Mesenteric fat pad (tissue), 1 donor: ENCODE data around the gene CAMSAP3. TPM values are rescaled to one million over a fixed set of nuclear protein-coding genes. Genes with fewer than 3 reads are reported as not detected.

ENCODE experiments used
- DNase-seq: peaks from one replicate; pipeline ENCODE4 v3.0.0-alpha.2; 2020; ENCODE audit warnings: low spot score
- total RNA-seq: library from RNA; stranded (reverse); fragmentation: NEBNext Ultra II Directional; extraction: Animal tissue kit (Norgen Biotek cat#: 25700); gene quantifications from one replicate; pipeline ENCODE4 v1.2.1, GENCODE V29; 2021
- donor health status: DM: yes; HTN: yes; CAD: no.

Gene CAMSAP3
- total RNA-seq, 1 donor from 2014 or later, result 0.32 TPM

- DNase-seq, result no peak
Observed at GRCh38 chr19:7610491-7611240, 15.0 kb downstream of the CAMSAP3 start.

- DNase-seq, result no peak
Observed at GRCh38 chr19:7611541-7612279, 16.0 kb downstream of the CAMSAP3 start.

GRCh38 chr19:7612282-7613274, 16.9 kb downstream of the CAMSAP3 start:
- no peak for DNase-seq

DNA sequence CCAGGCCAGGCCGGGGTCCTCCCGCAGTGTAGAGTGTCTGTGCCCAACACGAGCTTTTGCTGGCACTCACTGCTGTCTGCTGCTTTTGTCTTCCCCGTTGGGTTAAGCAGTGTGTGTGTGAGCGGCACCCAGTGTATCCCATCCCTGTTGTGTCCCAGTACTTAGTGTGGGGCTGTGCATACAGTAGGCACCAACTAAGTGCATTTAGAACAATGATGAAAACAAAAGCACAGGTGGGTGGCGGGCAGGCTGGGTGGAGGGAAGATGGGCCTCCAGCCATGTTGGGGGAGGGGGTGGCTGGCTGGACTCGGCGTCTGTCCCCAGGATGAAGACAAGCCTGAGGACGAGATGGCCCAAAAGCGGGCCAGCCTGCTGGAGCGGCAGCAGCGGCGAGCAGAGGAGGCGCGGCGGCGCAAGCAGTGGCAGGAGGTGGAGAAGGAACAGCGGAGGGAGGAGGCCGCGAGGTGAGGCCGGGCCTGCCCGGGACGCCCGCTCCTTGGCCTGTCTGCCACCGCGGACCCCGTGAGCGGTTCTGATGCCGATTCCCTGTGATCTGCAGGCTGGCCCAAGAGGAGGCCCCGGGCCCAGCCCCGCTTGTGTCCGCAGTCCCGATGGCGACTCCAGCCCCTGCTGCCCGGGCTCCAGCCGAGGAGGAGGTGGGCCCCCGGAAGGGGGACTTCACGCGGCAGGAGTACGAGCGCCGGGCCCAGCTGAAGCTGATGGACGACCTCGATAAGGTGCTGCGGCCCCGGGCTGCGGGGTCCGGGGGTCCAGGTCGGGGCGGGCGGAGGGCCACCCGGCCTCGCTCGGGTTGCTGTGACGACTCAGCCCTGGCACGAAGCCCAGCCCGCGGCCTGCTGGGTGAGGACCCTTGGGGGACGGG, 19.4 kb downstream of the CAMSAP3 start:
- DNase-seq, result no peak

DNA sequence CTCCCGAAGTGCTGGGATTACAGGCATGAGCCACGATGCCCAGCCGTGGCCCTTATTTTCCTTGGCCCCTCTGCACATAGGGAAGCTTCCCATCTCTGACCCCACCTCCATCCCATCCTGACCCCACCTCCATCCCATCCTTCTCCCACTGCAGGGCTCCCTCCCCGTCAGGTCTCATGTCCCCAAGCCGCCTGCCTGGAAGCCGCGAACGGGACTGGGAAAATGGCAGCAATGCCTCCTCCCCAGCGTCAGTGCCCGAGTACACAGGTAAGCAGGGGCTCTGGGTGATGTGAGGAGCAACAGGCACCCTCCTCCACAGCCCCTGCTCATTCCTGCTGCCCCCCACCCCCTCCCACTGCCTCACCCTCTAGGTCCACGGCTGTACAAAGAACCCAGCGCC, 21.5 kb downstream of the CAMSAP3 start:
- no peak for DNase-seq

GRCh38 chr19:7617735-7618134, 22.1 kb downstream of the CAMSAP3 start:
- DNase-seq, result no peak

GRCh38 chr19:7618348-7618747, 22.7 kb downstream of the CAMSAP3 start:
- no peak for DNase-seq

DNA sequence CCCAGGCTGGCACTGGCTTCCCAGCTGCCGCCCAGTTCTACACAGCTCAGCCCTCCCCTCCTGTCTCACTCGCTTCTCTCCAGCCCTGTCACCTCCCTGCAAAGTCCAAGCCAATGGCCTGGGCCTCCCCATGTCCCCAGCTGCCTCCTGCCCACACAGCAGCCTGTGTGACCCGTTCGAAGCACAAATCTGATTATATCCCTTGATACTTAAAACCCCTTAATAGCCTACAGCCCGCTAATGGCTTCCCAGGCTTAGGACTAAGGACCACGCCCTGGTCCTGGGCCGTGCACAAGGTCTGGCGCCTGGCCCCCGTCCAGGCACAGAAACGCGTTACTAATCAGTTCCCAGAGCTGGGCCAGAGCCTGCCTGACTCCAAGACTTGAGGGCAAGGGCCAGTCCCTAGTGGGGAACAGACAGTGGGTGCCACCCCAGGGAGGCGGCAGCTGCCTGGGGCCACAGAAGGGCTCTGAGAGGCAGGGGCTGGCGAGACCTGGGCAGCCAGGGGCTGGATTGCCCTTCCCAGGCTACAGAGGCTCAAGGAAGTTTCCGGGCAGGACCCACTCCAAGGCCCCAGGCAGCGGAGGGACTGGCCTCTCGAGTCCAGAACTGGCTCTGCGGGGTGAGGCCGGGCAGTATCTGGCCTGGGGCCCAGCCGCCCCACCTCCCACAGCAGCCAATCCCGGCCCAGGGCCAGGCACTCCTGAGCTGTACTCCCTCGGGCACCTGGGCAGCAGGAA, 23.3 kb downstream of the CAMSAP3 start:
- DNase-seq, result no peak

DNA sequence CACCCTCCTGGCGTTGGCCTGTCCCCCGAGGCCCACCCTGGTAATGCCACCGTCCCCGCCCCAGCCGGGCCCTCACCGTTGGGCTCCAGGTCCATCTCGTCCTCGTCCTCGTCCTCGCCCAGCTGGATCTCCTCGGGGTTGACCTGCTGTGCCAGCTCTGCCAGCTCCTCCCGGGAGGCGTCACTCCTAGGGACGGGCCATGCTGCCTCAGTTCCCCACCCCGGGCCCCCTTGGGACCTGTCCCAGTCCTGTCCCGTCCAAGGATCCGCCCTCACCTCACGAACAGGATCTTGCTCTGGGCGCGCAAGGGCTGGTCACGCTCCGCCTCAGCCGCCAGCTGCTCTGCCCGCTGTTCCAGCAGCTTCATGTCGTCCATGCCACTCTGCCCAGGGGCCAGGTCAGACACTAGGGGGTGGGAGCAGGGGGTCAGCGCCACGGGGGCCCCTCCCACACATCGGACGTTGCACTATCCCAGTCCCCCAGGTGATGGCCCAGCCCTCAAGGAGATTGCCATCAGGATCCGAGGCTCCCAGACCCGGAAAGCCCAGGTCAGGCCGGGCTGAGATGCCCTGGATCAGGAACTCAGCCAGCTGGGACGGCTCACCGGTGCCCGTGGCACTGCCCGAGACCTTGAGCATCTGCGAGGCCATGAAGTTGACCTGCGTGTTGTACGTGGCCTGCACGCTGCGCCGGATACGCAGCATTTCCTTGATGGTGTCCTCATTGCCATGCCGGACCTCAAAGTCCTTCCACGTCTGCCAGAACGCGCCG, 24.2 kb downstream of the CAMSAP3 start:
- DNase-seq, result no peak

DNA sequence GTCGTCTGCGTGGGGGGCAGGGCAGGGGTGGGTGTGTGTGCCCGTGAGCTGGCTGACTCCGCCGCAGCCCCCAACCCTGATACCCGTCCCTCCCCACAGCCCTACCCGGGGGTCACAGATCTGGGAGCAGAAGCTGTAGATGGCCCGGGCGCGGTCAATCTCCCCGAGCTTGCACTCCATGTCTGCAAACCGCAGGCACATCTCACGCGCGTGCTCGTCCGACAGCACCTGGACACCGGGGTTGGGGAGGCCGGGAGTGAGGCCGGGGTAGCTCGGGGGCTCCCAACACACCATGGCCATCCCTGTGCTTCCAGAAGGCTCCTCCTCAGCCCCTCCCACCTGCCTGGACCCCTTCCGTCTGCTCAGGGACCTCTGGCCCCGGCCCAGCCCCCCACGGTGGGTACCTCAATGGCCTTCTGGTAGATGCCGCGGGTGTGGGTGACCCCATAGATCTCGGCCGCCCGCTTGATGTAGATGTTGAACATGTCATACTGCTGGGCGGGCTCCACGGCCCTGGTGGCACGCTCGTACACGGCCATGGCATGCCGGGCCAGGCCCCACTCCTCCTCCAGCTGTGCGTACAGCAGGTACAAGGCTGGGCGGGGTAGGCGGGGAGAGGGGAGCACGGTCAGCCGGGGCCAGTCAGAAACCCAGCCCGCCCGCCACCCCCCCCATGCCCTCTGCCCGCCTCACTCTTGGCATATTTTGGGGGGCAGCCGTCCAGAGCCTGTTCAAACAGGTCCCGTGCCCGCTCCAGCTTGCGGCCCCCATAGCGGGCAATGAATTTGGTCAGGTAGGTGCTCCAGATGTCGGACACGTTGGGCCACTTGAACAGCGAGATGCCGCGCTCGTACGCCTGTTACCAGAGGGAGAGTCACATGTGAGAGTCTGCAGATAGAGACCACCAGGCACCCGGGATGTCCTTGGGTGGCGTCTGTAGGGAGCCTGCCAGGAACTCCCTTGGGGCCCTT, 25.1 kb downstream of the CAMSAP3 start:
- DNase-seq, result no peak

DNA sequence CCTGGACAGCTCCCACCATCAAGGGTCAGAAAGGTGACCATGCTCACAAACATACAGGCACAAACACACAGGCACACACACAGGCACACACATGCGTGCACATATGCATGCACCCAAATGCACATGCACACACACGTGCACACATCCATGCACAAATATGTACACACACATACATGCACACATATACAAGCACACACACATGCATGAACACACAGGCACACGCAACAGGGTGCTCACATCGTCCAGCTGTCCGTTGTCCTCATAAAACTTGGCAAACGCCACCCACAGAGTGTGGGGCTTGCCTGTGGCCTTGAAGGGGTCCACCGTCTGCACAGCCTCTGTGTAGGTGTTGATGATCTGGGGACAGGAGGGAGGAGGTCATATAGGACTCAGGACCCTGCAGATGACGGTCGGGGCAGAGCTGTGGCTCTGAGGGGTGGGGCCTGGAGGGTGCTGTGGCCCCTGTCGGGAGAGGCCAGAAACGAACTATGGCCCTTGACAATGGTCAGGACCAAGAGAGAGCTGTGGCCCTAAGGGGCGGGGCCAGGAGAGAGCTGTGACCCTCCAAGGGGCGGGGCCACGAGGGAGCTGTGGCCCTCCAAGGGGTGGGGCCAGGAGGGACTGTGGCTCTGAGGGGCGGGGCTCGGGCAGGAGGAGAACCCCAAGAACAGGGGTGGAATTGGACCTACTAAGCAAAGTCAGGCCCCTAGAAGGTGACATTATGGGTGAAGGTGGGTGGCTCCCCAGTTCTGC, 27.4 kb downstream of the CAMSAP3 start:
- DNase-seq, result no peak

DNA sequence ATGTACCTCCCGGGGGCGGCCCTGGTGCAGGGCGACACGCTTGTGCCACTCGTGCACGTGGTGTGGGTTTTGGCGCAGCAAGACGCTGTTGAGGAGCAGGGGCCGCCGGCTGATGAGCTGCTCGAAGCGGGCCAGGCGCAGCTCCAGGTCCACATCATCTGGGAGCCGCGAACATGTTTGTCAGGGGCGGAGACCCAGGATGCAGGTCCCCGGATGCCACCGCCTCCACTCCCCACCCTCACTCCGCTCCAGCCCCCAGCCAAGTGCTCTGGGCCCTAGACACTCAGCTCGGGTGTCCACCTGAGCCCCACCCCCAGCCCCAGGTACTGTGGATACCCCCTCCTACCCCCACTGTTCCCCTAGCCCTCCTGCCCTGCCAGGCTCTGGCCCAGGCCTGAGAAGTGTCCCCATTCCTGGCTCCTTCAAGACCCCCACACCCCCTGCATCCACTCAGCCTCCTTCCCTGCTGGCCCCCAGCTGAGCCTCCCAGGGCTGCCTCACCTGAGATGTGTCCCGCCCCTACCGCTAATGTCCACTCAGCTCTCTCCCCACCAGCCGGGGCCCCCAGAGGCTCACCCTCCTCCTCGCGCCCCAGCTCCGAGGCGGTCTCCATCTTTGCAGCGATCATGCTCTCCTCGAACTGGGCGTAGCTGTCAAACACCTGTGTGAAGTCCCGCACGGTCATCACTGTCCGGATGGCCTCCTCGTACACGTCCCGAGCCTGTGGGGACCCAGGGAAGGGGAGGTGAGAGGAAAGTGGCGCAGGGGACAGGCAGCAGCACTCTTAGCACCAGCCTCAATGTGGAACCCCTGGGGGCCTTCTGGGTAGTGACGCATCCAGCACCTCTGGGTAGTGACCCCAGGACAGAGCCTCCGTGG, 28.3 kb downstream of the CAMSAP3 start:
- no peak for DNase-seq

GRCh38 chr19:7624810-7625209, 29.1 kb downstream of the CAMSAP3 start:
- no peak for DNase-seq

DNA sequence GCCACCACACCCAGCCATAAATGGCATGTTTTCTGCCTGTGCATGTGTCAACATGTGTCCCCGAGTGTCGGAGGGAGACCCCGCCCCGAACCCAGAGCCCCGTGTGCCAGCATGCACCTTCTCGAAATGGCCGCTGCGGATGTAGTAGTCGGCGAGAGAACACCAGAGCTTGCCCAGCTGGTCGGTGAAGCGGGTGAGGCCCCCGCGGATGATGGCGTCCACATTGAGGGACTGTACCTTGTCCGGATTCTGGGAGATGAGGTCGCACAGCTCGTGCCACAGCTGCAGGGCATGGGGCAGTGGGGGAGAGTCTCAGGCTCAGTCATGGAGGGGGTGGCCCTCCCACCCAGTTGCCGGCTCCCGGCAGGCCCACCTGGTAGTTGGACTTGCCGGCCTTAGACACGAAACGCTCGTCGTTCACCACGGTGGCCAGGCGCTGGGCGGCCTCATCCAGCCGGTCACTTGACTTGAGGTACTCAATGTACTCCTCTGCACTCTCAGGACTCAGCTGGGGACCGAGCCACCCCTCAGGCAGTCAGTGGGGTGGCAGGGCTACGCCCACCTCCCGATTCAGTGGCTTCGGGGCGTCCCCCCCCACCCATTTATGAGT, 30.2 kb downstream of the CAMSAP3 start:
- no peak for DNase-seq

DNA sequence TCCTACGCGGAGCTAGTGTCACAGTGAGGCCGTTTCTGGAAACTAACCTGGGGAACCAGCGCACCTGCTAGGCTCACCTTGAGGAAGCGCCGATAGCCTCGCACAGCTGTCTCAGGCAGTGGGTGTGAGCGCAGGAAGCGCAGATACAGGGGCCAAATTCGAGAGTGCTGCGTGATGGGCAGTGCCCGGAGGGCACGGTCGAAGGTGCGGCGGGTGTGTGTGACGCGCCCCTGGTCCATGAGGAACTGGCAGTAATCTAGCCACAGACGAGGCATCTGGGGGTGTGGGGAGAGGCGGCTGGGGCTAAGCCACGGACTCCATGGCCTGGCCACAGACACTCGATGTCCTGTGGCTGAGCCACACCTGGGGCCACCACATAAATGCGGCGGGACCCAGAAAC, 31.5 kb downstream of the CAMSAP3 start:
- no peak for DNase-seq
